ENCODE data around the gene RFX2.
"Not testable (repeated sequence)": the region's sequence is repeated elsewhere in the genome, so short reads cannot be mapped to it uniquely, and the experiment has no call there.

RFX2 gene

GRCh38 chr19:6106643-6107294 lies 3.5 kb downstream of the RFX2 start:
- H3K36me3 ChIP-seq (ENCODE audit: control insufficient read depth in 4 of 4, insufficient read depth in 4 of 4, low read length in 3 of 4); H3K4me3 ChIP-seq (ENCODE audit: control insufficient read depth in 1 of 7, extremely low read depth in 1 of 7, insufficient read depth in 4 of 7, low read depth in 2 of 7, low read length in 6 of 7); H3K9me3 ChIP-seq (ENCODE audit: control extremely low read depth in 1 of 5, control insufficient read depth in 4 of 5, insufficient read depth in 2 of 5, low read depth in 1 of 5, low read length in 4 of 5); DNase-seq; H3K27ac ChIP-seq (ENCODE audit: insufficient read depth in 1 of 2, low read depth in 1 of 2, low read length in 2 of 2, poor library complexity in 1 of 2, severe bottlenecking in 2 of 2); POLR2A ChIA-PET: not testable (repeated sequence)
- 87% methylated on average over 10 of the region's 15 CpGs for WGBS (ENCODE audit: insufficient coverage)
- Histone ChIP-seq H3K4me1 (ENCODE audit: control extremely low read depth in 1 of 4, control insufficient read depth in 4 of 4, insufficient read depth in 4 of 4, low read length in 3 of 4) (peaks cover 13 to 53% (median 28%) of the 10 kb centered on the region in 4 experiments), H3K27me3 (replicated peaks in 2 of 5; ENCODE audit: control insufficient read depth in 4 of 5, insufficient read depth in 5 of 5, low read length in 4 of 5) (peaks cover 0 to 11% (median 0%) of the 10 kb centered on the region in 5 experiments)
- CTCF ChIA-PET, result interaction anchor here (2.6 kb wide), 1 partner anchor 43 kb away, joined by 7 read pairs; no protein-coding TSS in a partner anchor

- H3K4me3 ChIP-seq (ENCODE audit: control insufficient read depth in 1 of 7, extremely low read depth in 1 of 7, insufficient read depth in 4 of 7, low read depth in 2 of 7, low read length in 6 of 7), result no peak overlapping the region
- POLR2A ChIA-PET, result no interaction called here
- peaks cover 23 to 63% (median 39%) of the 10 kb centered on the region in 4 experiments for H3K4me1 ChIP-seq (ENCODE audit: control extremely low read depth in 1 of 4, control insufficient read depth in 4 of 4, insufficient read depth in 4 of 4, low read length in 3 of 4)
- CTCF ChIA-PET, result interaction anchor here (0.7 to 2.6 kb wide), 3 partner anchors 40 to 57 kb away, joined by 3 to 7 read pairs (median 6); no protein-coding TSS in a partner anchor
- WGBS (ENCODE audit: insufficient coverage), result 94% methylated on average over 10 of the region's 11 CpGs
- H3K27me3 ChIP-seq (replicated peaks in 2 of 5; ENCODE audit: control insufficient read depth in 4 of 5, insufficient read depth in 5 of 5, low read length in 4 of 5), result peaks cover 0 to 11% (median 0%) of the 10 kb centered on the region in 5 experiments
- peaks cover 0 to 7% (median 0%) of the 10 kb centered on the region in 4 experiments for H3K36me3 ChIP-seq (ENCODE audit: control insufficient read depth in 4 of 4, insufficient read depth in 4 of 4, low read length in 3 of 4)
- no peaks in the 10 kb centered on the region for H3K9me3 ChIP-seq (ENCODE audit: control extremely low read depth in 1 of 5, control insufficient read depth in 4 of 5, insufficient read depth in 2 of 5, low read depth in 1 of 5, low read length in 4 of 5)
- no peak for DNase-seq
- no peak overlapping the region for H3K27ac ChIP-seq (ENCODE audit: insufficient read depth in 1 of 2, low read depth in 1 of 2, low read length in 2 of 2, poor library complexity in 1 of 2, severe bottlenecking in 2 of 2)
Observed at GRCh38 chr19:6105444-6105843, 4.9 kb downstream of the RFX2 start.

GRCh38 chr19:6103894-6104293 lies 6.4 kb downstream of the RFX2 start:
- ChIA-PET CTCF (interaction anchor here (0.5 to 1.1 kb wide), 2 partner anchors 10 to 57 kb away, joined by 3 to 6 read pairs; no protein-coding TSS in a partner anchor), POLR2A (interaction anchor here (1.1 kb wide), 1 partner anchor 12 kb away, joined by 3 read pairs; no protein-coding TSS in a partner anchor)
- Histone ChIP-seq H3K9me3 (ENCODE audit: control extremely low read depth in 1 of 5, control insufficient read depth in 4 of 5, insufficient read depth in 2 of 5, low read depth in 1 of 5, low read length in 4 of 5) (no peaks in the 10 kb centered on the region), H3K4me1 (ENCODE audit: control extremely low read depth in 1 of 4, control insufficient read depth in 4 of 4, insufficient read depth in 4 of 4, low read length in 3 of 4) (peaks cover 22 to 68% (median 45%) of the 10 kb centered on the region in 4 experiments), H3K4me3 (ENCODE audit: control insufficient read depth in 1 of 7, extremely low read depth in 1 of 7, insufficient read depth in 4 of 7, low read depth in 2 of 7, low read length in 6 of 7) (no peak overlapping the region), H3K27me3 (replicated peaks in 2 of 5; ENCODE audit: control insufficient read depth in 4 of 5, insufficient read depth in 5 of 5, low read length in 4 of 5) (peaks cover 0 to 6% (median 0%) of the 10 kb centered on the region in 5 experiments), H3K36me3 (ENCODE audit: control insufficient read depth in 4 of 4, insufficient read depth in 4 of 4, low read length in 3 of 4) (peaks cover 0 to 7% (median 0%) of the 10 kb centered on the region in 4 experiments), H3K27ac (ENCODE audit: insufficient read depth in 1 of 2, low read depth in 1 of 2, low read length in 2 of 2, poor library complexity in 1 of 2, severe bottlenecking in 2 of 2) (no peak overlapping the region)
- no peak for DNase-seq
- WGBS (ENCODE audit: insufficient coverage), result 87% methylated on average over 4 of the region's 4 CpGs

- Histone ChIP-seq H3K9me3 (ENCODE audit: control extremely low read depth in 1 of 5, control insufficient read depth in 4 of 5, insufficient read depth in 2 of 5, low read depth in 1 of 5, low read length in 4 of 5) (no peaks in the 10 kb centered on the region), H3K27me3 (replicated peaks in 2 of 5; ENCODE audit: control insufficient read depth in 4 of 5, insufficient read depth in 5 of 5, low read length in 4 of 5) (peaks cover 0 to 6% (median 0%) of the 10 kb centered on the region in 5 experiments), H3K36me3 (ENCODE audit: control insufficient read depth in 4 of 4, insufficient read depth in 4 of 4, low read length in 3 of 4) (peaks cover 0 to 7% (median 0%) of the 10 kb centered on the region in 4 experiments), H3K4me1 (ENCODE audit: control extremely low read depth in 1 of 4, control insufficient read depth in 4 of 4, insufficient read depth in 4 of 4, low read length in 3 of 4) (peaks cover 21 to 68% (median 41%) of the 10 kb centered on the region in 4 experiments), H3K27ac (ENCODE audit: insufficient read depth in 1 of 2, low read depth in 1 of 2, low read length in 2 of 2, poor library complexity in 1 of 2, severe bottlenecking in 2 of 2) (no peak overlapping the region), H3K4me3 (ENCODE audit: control insufficient read depth in 1 of 7, extremely low read depth in 1 of 7, insufficient read depth in 4 of 7, low read depth in 2 of 7, low read length in 6 of 7) (no peak overlapping the region)
- no peak for DNase-seq
- WGBS (ENCODE audit: insufficient coverage), result 100% methylated on average over 3 of the region's 3 CpGs
- ChIA-PET CTCF (interaction anchor here (0.5 kb wide), 1 partner anchor 57 kb away, joined by 6 read pairs; no protein-coding TSS in a partner anchor), POLR2A (interaction anchor here (1.1 kb wide), 1 partner anchor 13 kb away, joined by 3 read pairs; no protein-coding TSS in a partner anchor)
Observed at GRCh38 chr19:6103217-6103644, 7.1 kb downstream of the RFX2 start.

GRCh38 chr19:6101991-6102390 lies 8.3 kb downstream of the RFX2 start:
- WGBS (ENCODE audit: insufficient coverage), result 85% methylated on average over 2 of the region's 3 CpGs
- POLR2A ChIA-PET, result no interaction called here
- H3K9me3 ChIP-seq (ENCODE audit: control extremely low read depth in 1 of 5, control insufficient read depth in 4 of 5, insufficient read depth in 2 of 5, low read depth in 1 of 5, low read length in 4 of 5), result no peaks in the 10 kb centered on the region
- H3K4me3 ChIP-seq (ENCODE audit: control insufficient read depth in 1 of 7, extremely low read depth in 1 of 7, insufficient read depth in 4 of 7, low read depth in 2 of 7, low read length in 6 of 7), result no peak overlapping the region
- H3K27me3 ChIP-seq (replicated peaks in 2 of 5; ENCODE audit: control insufficient read depth in 4 of 5, insufficient read depth in 5 of 5, low read length in 4 of 5), result no peaks in the 10 kb centered on the region
- H3K36me3 ChIP-seq (ENCODE audit: control insufficient read depth in 4 of 4, insufficient read depth in 4 of 4, low read length in 3 of 4), result peaks cover 0 to 7% (median 0%) of the 10 kb centered on the region in 4 experiments
- CTCF ChIA-PET, result interaction anchor here (1.0 kb wide), 1 partner anchor 53 kb away, joined by 4 read pairs; no protein-coding TSS in a partner anchor
- no peak overlapping the region for H3K27ac ChIP-seq (ENCODE audit: insufficient read depth in 1 of 2, low read depth in 1 of 2, low read length in 2 of 2, poor library complexity in 1 of 2, severe bottlenecking in 2 of 2)
- DNase-seq, result no peak
- H3K4me1 ChIP-seq (ENCODE audit: control extremely low read depth in 1 of 4, control insufficient read depth in 4 of 4, insufficient read depth in 4 of 4, low read length in 3 of 4), result peaks cover 18 to 73% (median 37%) of the 10 kb centered on the region in 4 experiments

- no peak for DNase-seq
- H3K27me3 ChIP-seq (replicated peaks in 2 of 5; ENCODE audit: control insufficient read depth in 4 of 5, insufficient read depth in 5 of 5, low read length in 4 of 5), result no peaks in the 10 kb centered on the region
- H3K4me1 ChIP-seq (ENCODE audit: control extremely low read depth in 1 of 4, control insufficient read depth in 4 of 4, insufficient read depth in 4 of 4, low read length in 3 of 4), result peaks cover 18 to 74% (median 37%) of the 10 kb centered on the region in 4 experiments
- H3K9me3 ChIP-seq (ENCODE audit: control extremely low read depth in 1 of 5, control insufficient read depth in 4 of 5, insufficient read depth in 2 of 5, low read depth in 1 of 5, low read length in 4 of 5), result no peaks in the 10 kb centered on the region
- H3K4me3 ChIP-seq (ENCODE audit: control insufficient read depth in 1 of 7, extremely low read depth in 1 of 7, insufficient read depth in 4 of 7, low read depth in 2 of 7, low read length in 6 of 7), result peak overlapping the region in 1 of 7 experiments; percentile 73
- peaks cover 0 to 7% (median 0%) of the 10 kb centered on the region in 4 experiments for H3K36me3 ChIP-seq (ENCODE audit: control insufficient read depth in 4 of 4, insufficient read depth in 4 of 4, low read length in 3 of 4)
- H3K27ac ChIP-seq (ENCODE audit: insufficient read depth in 1 of 2, low read depth in 1 of 2, low read length in 2 of 2, poor library complexity in 1 of 2, severe bottlenecking in 2 of 2), result no peak overlapping the region
- POLR2A ChIA-PET, result no interaction called here
- 100% methylated on average over 2 of the region's 3 CpGs for WGBS (ENCODE audit: insufficient coverage)
- CTCF ChIA-PET, result interaction anchor here (0.6 to 1.0 kb wide), 3 partner anchors 38 to 52 kb away, joined by 3 to 4 read pairs (median 3); no protein-coding TSS in a partner anchor
Observed at GRCh38 chr19:6101291-6101825, 8.9 kb downstream of the RFX2 start.
